HG02763 (cell line): ENCODE results near the gene DSCAML1.

Source experiments
- ATAC-seq: cut with Tn5 transposase; IDR thresholded peaks from one replicate; pipeline ENCODE4 v1.9.1; 2021; ENCODE audit warnings: mild to moderate bottlenecking, moderate library complexity; ENCODE audit not compliant: unreplicated experiment

The DSCAML1 gene

GRCh38 chr11:117591316-117592039 is 205.5 kb downstream of the DSCAML1 start:
- ATAC-seq = no peak

GRCh38 chr11:117589063-117589462 is 208.0 kb downstream of the DSCAML1 start:
- ATAC-seq = no peak

- ATAC-seq = no peak
Observed at GRCh38 chr11:117588166-117588810, 208.7 kb downstream of the DSCAML1 start.

- no peak for ATAC-seq
Observed at GRCh38 chr11:117587416-117587815, 209.6 kb downstream of the DSCAML1 start.

GRCh38 chr11:117586392-117586791 is 210.6 kb downstream of the DSCAML1 start:
- ATAC-seq = no peak

GRCh38 chr11:117585631-117586030 is 211.4 kb downstream of the DSCAML1 start:
- ATAC-seq = no peak

GRCh38 chr11:117584056-117584830 is 212.8 kb downstream of the DSCAML1 start:
- no peak for ATAC-seq

- ATAC-seq = no peak
Observed at GRCh38 chr11:117583063-117583801, 213.8 kb downstream of the DSCAML1 start.

GRCh38 chr11:117582433-117582832 is 214.6 kb downstream of the DSCAML1 start:
- no peak for ATAC-seq

GRCh38 chr11:117580866-117581265 is 216.2 kb downstream of the DSCAML1 start:
- no peak for ATAC-seq

- no peak for ATAC-seq
Observed at GRCh38 chr11:117579161-117579560, 217.9 kb downstream of the DSCAML1 start.

GRCh38 chr11:117575856-117576255 is 221.2 kb downstream of the DSCAML1 start:
- no peak for ATAC-seq

- no peak for ATAC-seq
Observed at GRCh38 chr11:117574551-117574950, 222.5 kb downstream of the DSCAML1 start.

GRCh38 chr11:117573326-117573725 is 223.7 kb downstream of the DSCAML1 start:
- ATAC-seq = no peak

- ATAC-seq = no peak
Observed at GRCh38 chr11:117572671-117573070, 224.3 kb downstream of the DSCAML1 start.

GRCh38 chr11:117572129-117572528 is 224.9 kb downstream of the DSCAML1 start:
- no peak for ATAC-seq

GRCh38 chr11:117570701-117571100 is 226.3 kb downstream of the DSCAML1 start:
- no peak for ATAC-seq

GRCh38 chr11:117569911-117570310 is 227.1 kb downstream of the DSCAML1 start:
- no peak for ATAC-seq

GRCh38 chr11:117565709-117566108 is 231.3 kb downstream of the DSCAML1 start:
- no peak for ATAC-seq

GRCh38 chr11:117564321-117564720 is 232.7 kb downstream of the DSCAML1 start:
- no peak for ATAC-seq

- no peak for ATAC-seq
Observed at GRCh38 chr11:117563556-117563955, 233.5 kb downstream of the DSCAML1 start.
